Spleen (tissue), 7 donors: Measurements from ENCODE around the gene ELN.

ENCODE experiments used
- CTCF ChIP-seq, 11 experiments: fragments of 200-600 bp in 7 of 11; fragments of 450-650 bp in 4 of 11; sonication (generic) in 4 of 11; IDR thresholded peaks in 8 of 11; conservative IDR thresholded peaks in 3 of 11; 1 replicate in 7 of 11; 2 replicates in 4 of 11; pipeline versions ENCODE4 v1.4.0 to v1.8.0; 2016 to 2021; ENCODE audit warnings: antibody characterized with exemption in 11 of 11, inconsistent platforms in 4 of 11, mild to moderate bottlenecking in 1 of 11
- POLR2A ChIP-seq, 3 donors: fragments of 450-650 bp; IDR thresholded peaks; one replicate each; pipeline ENCODE4 v1.5.1; 2017; ENCODE audit warnings: antibody characterized with exemption in 3 of 3, mild to moderate bottlenecking in 1 of 3
- POLR2AphosphoS5 ChIP-seq, 3 donors: sonication (generic); formaldehyde crosslinking; IDR thresholded peaks; one replicate each; pipeline ENCODE4 v1.5.1; 2017; ENCODE audit warnings: antibody characterized with exemption in 3 of 3
- donor health status: DM: no; HTN: no; CAD: no; lungs with moderate emphysema.
- donor health status: DM: no; HTN: no; CAD: no.
- donor health status: DM: no; HTN: no; CAD: no.

DNA sequence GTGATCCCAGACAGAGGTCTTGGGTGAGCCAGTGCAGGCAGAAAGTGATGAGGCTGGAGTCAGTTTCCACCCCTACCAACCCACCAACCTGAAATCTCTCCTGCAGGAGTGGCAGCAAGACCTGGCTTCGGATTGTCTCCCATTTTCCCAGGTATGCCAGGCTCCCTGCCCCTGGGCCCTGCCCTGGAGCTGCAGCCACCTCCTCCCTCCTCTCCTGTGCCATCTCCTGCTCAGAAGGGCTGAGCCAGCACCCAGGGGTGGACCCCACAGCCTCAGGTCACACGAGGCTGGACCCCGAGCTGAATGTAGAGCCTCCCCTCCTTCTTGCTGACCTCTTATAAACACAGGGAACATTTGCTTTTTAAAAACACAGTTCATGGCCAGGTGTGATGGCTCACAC lies 38.7 kb downstream of the ELN start:
- TF ChIP-seq POLR2A (IDR thresholded peaks at IDR 0.05), result no peak
- TF ChIP-seq POLR2AphosphoS5 (IDR thresholded peaks at IDR 0.05), result no peak
- TF ChIP-seq CTCF (IDR thresholded peaks at IDR 0.05 in 8 of 11, conservative IDR thresholded peaks at IDR 0.05 in 3 of 11), result no peak
